NCI-H1436 (cell line): Measurements from ENCODE around the gene KIF23.

Experiments used
- DNase-seq: peaks from one replicate; lab custom pipeline; 2025; lab: John Stamatoyannopoulos, UW

KIF23 gene

DNA sequence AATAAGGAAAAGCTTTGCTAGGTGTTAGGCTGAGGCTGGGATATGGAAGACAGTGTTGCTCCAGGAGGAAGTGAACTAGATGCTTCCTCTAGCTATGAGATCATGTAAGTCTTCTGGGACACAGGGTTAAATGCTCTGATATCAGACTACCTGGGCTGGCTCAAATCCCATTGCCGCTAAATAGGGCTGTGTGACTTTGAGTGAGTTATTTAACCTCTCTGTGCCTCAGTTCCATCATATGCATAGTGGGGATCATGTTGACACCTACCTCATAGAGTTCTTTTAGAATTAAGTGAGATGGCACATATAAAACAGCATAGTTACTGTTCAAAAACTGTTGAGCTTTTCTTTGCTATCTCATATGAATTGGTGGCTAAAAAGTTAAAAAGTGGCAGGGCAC lies 51.1 kb downstream of the KIF23 start:
- no peak for DNase-seq

DNA sequence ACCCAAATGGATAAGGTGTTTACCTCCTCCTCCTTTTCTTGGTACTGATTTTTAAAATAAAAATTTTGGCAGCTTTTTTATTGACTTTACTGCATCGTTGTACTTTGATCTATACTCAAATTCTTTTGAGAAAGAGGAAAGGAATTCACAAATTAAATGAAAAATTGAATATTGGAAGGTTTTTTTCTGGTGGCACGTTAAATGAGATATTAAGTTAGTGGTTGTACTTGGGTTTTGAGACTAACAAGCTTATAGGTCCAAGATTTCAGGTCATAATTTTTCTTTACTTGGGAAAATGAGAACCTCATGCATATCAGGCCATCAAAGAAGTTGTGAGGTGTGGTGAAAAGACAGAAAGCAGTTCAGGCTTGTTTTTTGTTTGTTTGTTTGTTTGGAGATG lies 52.6 kb downstream of the KIF23 start:
- no peak for DNase-seq

DNA sequence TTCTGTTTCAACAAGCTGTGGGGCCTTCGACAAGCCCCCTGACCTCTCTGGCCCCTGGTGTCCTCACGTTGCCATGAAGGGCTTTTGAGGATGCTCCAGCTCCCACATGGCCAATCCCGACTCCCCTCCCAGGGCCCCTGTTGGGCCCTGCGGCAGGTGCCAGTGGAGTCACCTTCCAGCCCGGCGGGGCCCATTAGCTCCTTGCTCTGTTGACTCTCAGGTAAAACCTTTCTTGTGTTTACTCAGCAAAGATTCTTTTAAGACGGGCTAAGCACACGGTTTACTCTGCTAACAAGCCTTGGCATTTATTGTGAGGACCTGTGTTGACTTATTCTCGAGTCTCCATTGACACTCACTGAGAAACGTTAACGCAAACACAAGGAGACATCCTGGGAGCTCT lies 53.5 kb downstream of the KIF23 start:
- peak; percentile 47 for DNase-seq

DNA sequence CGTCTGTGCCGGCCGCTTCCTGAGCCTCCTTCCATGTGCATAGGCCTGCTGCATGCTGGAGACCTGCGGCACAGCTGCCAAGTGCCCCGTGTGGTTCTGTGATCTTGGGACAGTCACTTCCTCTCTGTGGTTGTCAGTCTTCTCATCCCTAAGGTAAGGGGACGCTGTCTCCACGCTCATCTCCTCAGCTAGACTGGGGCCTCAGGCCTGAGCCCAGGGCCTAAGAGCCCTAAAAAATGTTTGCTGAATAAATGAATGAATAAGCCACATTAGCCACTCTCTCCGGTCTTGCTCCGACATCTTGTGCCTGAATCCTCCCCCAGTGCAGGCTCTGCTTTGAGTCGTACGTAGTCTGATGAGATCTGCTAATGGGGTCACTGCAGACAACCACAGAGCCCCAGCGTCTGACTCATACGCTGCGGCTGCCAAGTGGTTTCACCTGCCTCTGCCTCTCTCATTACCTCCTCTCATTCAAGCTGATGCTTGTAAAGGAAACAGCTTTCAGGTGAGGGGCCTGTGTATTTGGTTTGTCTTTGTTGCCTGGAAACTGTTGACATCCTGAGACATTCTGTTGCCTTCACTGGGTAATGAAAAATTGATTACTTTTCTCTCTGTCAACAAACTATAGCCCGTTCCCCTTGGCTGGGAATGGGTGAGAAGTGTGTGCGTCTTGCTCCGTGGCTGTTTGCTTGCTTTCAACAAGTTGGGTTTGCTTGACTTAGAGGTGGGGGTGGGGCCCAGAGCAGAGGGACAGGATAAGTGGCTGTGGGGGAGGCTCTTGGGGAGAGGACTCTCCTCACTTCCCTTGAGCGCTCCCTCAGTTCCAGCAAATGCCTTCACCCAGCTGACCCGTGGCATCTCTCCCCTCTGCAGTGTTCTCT lies 54.3 kb downstream of the KIF23 start:
- DNase-seq: peak; percentile 94

DNA sequence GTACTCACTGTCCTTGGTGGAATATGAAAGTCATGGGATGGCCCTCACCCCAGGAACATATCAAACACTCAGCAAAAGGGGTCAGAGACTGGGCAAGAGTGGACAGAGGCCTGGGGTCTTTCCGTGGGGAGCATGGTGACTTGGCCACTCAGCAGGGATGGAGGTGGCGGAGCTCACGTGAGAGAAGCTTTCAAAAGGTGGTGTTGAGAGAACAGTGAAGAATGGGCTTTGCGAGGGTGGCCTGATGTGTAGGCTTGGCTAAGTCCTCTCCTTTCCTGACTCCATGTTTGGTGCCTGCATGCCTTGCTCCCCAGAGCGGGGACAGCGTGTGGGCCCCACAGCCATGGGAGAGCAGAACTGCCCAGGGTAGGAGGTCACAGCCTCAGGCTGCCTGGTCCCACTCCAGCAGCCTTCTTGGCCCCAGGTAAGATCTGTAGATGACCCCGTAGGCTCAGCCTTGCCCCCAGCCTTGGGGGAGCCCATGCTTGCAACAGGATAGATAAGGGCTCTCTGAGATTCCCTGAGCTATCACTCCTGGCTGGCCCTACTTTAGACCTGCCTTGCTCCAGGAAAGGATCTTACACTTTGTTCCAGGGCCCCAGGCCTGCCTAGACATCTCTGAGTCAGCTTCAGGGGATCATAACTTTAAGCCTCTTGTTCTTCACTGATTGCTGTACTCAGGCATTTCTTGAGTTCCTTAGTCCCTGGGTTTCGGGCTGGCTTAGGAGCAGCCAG lies 55.5 kb downstream of the KIF23 start:
- no peak for DNase-seq

DNA sequence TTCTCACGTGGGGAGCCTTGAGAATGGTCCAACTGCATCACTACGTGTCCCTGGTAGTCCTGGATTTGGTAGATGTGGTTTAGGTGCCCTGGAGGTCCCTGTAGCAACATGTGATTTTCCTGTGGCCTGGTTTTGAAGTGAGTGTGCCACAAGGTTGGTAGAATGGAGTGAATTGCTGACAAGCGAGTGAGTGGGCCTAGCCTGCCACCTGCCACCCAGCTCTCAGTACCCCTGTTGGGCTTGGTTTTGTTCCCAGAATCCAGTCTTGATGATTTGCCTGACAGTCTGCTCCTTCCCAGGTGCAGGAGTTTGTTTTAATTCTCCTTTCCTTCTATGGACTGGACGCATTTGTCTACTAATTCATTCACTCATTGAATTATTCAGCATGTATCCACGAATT lies 57.9 kb downstream of the KIF23 start:
- no peak for DNase-seq

DNA sequence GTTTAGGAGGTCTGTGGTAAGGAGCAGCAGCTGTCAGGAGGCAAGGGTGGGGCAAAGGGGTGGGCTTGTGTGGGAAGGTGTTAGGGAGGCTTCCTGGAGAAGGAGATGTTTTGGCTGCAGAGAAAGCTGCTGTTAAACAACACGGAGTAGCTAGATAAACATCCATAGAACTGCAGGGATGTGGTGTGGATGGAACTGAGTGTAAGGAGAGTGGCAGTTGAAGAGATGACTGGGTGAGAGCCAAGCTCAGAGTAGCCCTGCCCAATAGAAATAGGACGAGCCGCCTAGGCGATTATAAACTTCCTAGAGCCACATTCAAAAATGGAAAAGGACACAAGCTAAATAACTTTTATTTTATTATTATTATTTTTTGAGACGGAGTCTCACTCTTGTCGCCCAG lies 58.4 kb downstream of the KIF23 start:
- no peak for DNase-seq

DNA sequence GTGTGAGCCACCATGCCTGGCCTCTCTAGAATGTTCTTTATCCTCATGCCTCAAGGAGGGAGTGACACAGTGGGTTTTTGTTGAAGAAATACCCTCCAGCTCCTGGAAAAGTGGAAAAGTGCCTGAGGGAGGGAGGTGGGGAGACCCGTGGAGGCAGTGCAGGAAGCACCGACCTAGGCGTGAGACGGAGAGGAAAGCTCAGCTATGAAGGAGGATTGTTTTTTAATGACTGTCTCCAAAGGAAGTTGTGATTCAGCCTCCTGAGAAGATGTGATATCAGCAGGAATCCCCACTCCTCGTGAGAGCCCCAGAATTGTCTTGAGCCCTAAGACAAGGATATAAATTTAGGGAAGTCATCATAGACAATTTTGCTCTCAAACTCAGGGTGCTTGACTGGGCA lies 60.1 kb downstream of the KIF23 start:
- no peak for DNase-seq

DNA sequence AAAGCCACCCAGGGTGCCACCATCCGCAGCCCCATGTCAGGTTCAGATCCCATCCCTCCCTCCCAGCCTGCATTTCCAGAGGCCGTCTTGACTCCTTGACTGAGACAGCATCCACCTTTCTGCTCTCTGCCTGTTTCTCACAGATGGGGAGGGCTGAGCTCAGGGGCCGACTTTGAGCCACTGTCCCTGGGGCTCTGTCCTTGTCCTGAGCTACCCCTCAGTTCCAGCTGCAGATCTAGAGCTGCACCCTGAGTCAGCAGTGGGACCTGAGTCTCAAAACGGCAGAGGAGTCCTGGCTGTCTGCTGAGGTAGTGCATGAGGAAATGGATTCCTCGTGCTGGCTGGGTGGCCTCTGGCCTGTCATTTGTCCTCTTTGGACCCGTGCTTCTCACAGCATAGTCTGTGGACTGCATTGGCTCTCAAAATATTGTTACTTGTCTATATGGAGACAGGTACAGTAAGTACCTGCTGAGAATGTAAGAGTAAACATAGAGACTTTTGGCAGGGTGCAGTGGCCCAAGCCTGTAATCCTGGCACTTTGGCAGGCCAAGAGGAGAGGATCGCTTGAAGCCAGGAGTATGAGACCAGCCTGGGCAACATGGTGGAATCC lies 60.8 kb downstream of the KIF23 start:
- no peak for DNase-seq

DNA sequence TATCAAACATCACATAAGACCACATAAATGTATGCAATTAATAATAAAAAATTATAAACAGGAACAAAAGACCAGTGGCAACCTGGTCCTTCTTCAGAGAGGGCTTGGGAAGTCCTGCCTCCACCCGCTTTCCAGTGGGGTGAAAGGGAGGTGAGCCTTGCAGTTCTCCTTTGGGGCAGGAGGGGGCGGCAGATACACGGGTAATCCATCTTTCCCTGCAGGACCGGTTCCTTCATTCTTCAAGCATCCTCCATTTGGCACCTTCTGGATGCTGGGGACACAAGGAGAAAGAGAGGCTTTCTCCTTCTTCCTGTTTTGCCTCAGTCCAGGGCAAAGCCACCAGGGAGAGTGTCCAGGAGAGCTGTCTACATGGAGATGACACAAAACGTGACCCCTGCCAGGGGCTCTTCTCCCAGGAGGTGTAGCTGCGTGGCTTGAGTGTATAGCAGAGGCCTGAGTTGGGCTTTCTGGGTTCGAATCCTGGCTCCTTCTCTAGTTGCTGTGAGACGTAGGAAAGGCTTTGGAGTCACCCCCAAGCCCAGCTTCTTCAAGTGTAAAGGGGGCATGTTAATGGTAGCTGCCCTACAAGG lies 61.7 kb downstream of the KIF23 start:
- peak; percentile 67 for DNase-seq

DNA sequence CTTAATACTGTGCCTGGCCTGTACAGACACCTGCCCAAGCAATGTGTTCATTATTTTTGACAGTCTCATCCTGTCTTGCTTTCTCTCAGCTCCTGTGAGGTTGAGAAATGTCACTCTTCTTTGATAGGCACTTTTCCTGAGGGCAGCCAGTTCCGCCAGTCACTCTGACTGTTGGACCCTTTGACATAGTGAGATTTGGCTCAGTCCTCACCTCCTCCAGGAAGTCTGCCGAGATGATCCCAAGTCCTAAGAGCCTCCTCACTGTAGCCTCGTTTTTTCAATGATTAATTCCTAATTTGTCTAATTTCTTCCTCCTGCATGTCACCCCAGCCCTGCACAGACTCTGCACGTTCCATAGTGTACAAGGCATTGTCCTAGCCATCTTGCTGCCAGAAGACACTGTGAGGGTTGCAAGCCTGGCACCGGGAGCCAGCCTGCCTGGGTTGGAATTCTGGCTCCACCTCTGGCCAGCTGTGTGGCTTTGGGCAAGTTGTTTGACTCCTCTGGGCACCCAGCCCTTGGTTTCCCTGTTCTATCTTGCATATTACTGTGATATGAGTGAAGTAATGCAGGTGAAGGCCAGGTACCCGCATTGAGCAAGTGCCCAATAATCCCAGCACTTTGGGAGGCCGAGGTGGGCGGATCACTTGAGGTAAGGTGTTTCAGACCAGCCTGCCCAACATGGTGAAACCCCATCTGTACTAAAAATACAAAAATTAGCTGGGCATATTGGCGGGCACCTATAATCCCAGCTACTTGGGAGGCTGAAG lies 62.7 kb downstream of the KIF23 start:
- no peak for DNase-seq

DNA sequence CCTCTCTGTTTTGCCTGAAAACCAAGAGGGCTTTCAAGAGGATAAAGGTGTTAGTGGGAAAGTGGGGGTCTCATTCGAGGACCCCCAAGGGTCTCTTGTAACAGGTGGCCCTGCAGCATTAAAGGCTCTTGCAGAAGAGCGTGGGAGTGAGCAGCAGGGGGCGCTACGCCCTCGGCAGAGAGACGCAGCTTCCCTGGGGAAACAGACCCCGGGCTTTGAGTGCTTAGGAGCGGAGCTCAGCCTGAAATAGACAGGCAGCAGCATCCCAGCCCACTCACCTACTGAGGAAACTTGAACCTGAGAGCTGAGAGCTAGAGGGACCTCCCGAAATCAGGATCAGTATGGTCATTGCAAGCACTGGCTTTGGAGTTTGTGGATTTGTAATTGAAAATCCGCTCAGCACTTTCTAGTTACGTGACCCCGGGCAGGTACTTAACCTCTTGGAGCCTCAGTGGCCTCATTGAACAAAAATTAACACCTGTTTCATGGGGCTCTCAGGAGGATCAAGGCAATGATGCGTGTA lies 64.2 kb downstream of the KIF23 start:
- DNase-seq: peak; percentile 85

DNA sequence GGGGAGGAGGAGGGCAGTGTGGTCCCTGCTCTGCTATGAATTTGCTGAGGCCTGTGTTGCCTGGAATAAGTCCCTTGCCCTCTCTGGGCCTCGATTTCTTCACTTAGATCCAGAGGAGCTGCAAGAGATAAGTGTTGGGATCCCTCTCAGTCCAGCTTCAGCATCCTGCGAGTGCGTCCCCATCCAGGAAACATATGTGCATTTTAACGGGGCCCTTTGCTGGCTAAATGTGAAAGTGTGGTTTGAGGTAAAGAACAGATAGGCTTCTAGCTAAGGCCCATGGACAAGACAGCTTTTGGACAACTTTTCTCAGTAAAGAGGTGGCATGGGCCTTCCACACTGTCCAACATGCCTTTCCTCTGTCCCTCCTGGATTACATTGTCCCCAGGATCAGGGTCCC lies 64.9 kb downstream of the KIF23 start:
- no peak for DNase-seq

DNA sequence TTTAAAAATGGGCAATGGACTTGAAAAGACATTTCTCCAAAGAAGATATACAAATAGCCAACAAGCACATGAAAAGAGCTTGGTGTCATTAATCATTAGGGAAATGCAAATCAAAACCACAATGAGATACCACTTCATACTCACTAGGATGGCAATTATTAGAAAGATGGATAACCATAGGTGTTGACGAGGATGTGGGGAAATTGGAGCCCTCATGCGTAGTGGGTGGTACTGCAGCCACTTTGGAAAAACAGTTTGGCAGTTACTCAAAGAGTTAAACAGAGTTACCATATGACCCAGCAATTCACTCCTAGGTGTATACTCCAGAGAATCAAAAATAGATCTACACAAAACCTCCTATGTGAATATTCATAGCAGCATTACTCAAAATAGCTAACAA lies 65.8 kb downstream of the KIF23 start:
- no peak for DNase-seq

DNA sequence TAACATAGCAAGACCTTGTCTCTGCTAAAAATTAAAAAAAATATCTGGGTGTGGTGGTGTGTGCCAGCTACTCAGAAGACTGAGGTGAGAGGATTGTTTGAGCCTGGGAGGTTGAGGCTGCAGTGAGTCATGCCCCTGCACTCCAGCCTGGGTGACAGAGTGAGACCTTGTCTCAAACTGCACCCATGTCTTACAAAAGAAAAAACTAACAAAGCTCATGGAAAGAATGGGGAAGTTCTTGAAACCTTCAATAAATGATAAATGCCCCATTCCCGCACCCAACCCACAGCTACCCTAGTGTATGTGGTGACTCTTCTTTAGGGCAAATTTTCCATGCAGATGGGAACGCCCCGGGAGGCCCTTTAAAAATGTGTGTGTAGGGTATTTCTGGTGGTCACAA lies 66.8 kb downstream of the KIF23 start:
- DNase-seq: no peak

DNA sequence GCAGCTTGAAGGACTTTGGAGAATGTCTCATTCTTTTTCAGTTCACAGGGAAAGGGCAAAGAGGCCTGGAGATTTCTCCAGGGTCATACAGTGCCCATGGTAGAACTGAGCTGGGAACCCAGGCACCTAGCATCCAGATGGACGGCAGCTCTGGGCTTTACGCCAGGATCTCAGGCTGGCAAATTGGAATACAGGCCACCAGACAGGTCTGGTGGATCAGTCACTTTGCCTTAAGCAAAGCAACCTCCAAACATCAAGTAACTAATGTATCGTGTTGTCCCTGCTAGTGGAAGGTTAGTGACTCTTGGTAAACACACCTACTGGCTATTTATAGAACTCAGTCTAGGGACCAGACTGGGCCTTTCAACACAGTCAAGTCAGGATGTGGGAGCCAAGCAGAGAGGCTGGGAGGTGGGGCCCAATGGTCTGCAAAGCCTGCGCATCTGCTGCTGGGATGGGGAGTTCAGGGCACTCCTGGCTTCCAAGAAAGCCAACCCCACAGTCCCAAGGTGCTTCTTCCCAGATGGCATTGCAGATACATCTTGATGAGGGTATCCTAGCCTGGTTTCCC lies 68.6 kb downstream of the KIF23 start:
- DNase-seq: no peak

DNA sequence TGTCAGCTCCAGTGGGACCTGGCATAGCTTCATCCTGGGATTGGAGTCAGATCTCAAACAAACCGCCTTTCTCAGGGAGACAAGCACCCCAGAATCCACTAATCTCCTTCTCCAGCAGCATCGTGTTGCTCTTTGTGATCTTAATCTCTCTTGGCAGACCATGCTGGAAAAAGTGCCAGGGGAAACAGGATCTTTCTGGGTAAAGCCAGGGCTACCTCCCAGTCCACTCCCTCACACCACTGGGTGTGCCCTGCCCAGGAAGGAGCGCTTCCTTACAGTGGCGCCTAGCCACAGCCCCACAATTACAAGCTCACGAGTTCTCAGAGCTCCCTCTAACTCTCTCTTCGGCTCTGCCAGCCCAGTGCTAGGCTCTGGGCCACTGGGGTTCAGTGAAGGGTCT lies 70.7 kb downstream of the KIF23 start:
- DNase-seq: no peak

DNA sequence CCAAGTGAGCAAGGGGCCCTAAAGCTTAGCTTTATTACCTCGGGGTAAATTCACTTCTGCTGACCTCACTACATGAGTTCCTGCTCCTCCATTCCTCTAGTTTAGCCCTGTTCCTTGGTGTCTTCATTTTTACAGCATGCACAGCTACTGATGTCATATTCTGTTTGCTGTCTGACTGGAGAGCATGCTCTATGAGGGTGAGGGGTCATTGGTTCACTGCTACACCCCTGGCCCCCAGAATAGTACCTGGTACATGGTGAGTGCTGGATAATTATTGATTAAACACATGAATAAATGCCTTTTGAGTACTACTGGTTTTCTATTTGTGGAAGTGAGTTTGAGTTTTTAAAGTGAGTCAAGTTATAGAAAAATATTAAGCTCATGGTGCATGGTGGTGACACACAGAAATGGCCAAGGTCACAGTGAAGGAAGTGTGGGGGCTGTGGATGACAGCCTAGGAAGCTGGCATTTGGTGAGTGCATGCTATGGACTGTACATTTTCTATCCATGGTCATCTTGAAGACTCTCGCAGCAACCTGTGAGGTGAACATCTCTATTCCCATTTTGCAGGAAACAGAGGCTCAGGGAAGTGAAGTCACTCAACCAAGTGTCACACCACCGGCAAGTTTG lies 72.4 kb downstream of the KIF23 start:
- DNase-seq: no peak

DNA sequence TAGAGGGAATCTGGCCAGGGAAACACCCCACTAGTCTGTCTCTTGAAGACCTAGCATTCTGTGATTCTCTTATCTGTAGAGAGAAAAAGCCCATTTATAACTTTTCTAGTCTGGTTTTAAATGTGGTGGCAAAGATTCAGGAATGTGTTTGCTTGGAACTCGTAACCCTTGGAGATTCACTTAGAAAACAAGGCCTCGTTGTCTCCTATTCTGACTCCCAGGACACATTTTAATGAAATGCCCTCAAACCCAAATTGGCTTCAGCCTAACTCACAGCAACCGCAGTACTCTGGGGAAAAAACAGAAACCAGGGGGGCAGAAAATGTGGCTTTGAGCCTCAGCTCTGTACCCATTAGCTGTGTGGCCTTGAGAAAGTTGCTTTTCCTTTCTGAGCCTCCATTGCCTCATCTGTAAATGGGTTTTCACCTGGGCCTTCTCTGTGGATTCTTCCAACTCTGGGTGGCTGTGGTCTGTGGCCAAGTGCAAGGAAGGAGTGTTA lies 75.0 kb downstream of the KIF23 start:
- no peak for DNase-seq

DNA sequence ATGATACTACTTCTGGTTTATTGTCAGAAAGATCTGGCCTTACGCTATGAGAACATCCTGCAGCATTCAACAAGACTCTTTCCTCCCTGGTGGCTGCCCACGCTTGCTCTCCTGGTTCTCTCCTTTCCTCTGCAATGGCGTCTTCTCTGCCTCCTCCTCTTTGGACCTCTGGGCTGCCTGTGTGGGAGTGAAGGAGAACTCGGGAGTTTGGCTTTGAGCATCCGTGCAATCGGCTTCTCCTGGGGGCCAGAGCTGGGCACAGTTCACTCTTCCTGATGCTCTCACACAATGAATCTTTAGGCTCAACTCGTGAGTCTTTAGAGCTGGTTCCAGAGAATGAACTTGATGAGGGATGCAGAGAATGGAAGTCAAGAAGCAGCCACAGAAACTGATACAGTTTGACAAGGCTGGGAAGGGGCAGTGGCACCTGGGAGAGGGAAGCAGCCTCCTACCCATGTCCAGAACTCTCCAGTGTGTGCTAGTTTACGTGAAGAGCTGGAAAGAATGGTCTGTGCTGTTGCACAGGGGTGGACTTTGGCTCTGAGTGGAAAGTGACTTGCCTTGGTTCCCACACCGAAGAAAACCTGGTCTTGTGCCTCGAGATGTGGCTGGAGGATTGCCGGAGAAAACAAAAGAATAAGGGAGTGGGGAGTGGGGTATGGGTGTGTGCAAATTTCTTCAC lies 76.3 kb downstream of the KIF23 start:
- DNase-seq: no peak
